Muscle layer of duodenum (tissue), 2 donors: ENCODE results near the gene SPAG8.

Experiments
- H3K27ac ChIP-seq: one replicate; pipeline ENCODE4 v1.7.0; 2013; ENCODE audit warnings: mild to moderate bottlenecking, low read length
- H3K27me3 ChIP-seq: one replicate; pipeline ENCODE4 v1.7.0; 2013; ENCODE audit warnings: low read depth, mild to moderate bottlenecking, control low read depth, low read length
- H3K36me3 ChIP-seq, 2 donors: one replicate each; pipeline ENCODE4 v1.7.0; 2013; ENCODE audit warnings: low read length in 2 of 2, control low read depth in 1 of 2, mild to moderate bottlenecking in 1 of 2; ENCODE audit not compliant: insufficient read depth in 2 of 2, control insufficient read depth in 1 of 2
- H3K4me1 ChIP-seq, 2 donors: one replicate each; pipeline ENCODE4 v1.7.0; 2013; ENCODE audit warnings: low read length in 2 of 2, mild to moderate bottlenecking in 2 of 2, control low read depth in 1 of 2, moderate library complexity in 1 of 2; ENCODE audit not compliant: insufficient read depth in 2 of 2, control insufficient read depth in 1 of 2
- H3K4me3 ChIP-seq, 2 donors: one replicate each; pipeline ENCODE4 v1.7.0; 2013; ENCODE audit warnings: low read length in 2 of 2, low read depth in 1 of 2, mild to moderate bottlenecking in 1 of 2
- H3K9me3 ChIP-seq, 2 donors: one replicate each; pipeline ENCODE4 v1.7.0; 2013; ENCODE audit warnings: low read length in 2 of 2, control low read depth in 1 of 2, mild to moderate bottlenecking in 1 of 2; ENCODE audit not compliant: control insufficient read depth in 1 of 2
- donor health status: healthy.

Gene SPAG8, protein sequence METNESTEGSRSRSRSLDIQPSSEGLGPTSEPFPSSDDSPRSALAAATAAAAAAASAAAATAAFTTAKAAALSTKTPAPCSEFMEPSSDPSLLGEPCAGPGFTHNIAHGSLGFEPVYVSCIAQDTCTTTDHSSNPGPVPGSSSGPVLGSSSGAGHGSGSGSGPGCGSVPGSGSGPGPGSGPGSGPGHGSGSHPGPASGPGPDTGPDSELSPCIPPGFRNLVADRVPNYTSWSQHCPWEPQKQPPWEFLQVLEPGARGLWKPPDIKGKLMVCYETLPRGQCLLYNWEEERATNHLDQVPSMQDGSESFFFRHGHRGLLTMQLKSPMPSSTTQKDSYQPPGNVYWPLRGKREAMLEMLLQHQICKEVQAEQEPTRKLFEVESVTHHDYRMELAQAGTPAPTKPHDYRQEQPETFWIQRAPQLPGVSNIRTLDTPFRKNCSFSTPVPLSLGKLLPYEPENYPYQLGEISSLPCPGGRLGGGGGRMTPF

DNA sequence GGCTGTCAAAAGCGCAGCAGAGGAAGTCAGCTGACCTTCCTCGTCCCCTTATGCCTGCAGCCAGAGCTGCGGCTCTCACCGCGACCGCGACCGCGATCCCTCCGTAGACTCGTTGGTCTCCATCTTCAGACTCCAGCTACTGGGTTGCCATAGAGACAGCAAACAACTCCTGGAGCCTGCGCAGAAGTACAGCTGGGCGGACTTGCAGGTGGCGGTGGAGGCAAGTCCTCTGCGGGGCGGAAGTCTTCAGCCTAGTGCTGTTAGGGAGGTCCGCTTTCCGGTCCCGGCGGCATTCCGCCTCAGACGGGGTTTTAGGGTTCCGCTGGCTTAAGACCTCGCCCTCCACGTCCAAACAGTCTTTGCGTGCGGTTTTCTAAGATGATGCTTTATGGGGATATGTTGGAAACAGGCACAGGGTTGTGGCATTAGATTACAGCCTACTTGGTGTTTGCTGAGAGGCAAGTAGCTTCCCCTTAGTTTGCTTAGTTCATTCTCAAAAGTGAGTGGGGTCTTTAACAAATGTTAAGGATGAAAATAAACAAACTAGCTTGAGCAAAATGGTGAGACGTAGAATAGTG lies at the start of gene SPAG8:
Gene SPAG8, minus strand, starts transcription at position 238 of the 578 bp plus-strand sequence. Its CDS starts 115 bp downstream, at position 123.
- Histone ChIP-seq H3K27ac (peak within 1 kb of the TSS; percentile 86), H3K27me3 (no peaks in the 10 kb centered on the region), H3K4me3 (peak within 1 kb of the TSS; percentile 84 to 91), H3K36me3 (peaks cover 4 to 25% of the 10 kb centered on the region in 2 donors), H3K9me3 (no peaks in the 10 kb centered on the region), H3K4me1 (peaks cover 19 to 38% of the 10 kb centered on the region in 2 donors)

DNA sequence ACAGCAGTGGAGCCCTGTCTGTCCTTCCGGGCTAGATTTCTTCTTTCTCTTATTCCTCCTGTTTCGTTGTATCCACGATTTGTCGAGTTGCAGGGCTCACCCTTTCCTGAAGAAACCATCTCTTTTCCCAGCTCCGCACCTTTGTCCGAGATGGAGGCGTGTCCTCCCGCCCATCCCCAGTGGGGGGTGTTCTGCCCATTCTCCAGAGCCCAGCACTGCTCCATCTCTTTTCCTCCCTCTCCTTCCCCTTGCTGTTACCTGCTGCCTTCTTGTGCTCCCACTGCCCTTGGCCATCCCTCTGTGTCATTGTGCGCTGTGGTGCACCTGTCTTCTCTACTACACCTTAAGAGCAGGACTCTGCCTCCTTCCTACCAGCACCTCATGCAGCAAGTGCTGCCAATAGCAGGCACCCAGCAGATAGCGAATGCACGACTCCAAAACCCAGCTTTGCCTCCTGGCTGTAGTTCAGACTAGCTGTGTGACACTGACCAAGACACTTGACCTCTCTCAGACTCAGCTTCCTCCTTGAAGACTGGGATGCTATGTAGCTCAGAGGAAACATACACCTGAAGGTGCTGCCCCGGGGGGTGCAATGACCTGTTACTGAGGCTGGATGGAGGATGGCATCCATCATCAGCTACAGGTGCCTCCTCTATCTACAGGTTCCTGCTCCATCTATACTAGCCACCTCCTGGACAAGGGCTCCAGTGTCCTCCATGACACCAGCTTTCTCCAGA lies 49.3 kb upstream of the SPAG8 start:
- H3K4me1 ChIP-seq = no peaks in the 10 kb centered on the region
- H3K9me3 ChIP-seq = no peaks in the 10 kb centered on the region
- no peaks in the 10 kb centered on the region for H3K27me3 ChIP-seq
- H3K36me3 ChIP-seq = no peaks in the 10 kb centered on the region
- H3K27ac ChIP-seq = no peak overlapping the region
- H3K4me3 ChIP-seq = no peak overlapping the region

DNA sequence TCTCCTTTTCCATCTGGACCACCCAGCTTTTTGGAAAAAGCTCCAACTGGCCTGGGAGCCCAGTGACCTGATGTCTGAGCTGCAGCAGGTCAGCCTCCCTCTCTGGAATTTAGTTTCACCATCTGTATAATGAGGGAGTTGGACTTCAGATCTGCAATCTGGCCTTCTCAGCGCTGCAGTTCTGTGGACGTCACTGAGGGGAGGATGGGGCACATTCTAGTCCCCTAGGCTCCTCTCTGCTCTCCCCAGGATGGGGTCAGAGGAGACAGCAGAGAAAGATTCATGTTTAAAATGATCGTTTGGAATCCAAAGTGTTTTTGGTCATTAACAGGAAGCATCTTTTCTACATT lies 47.9 kb upstream of the SPAG8 start:
- H3K4me3 ChIP-seq = no peak overlapping the region
- H3K4me1 ChIP-seq = no peaks in the 10 kb centered on the region
- H3K36me3 ChIP-seq = no peaks in the 10 kb centered on the region
- H3K27ac ChIP-seq = no peak overlapping the region
- no peaks in the 10 kb centered on the region for H3K27me3 ChIP-seq
- no peaks in the 10 kb centered on the region for H3K9me3 ChIP-seq

DNA sequence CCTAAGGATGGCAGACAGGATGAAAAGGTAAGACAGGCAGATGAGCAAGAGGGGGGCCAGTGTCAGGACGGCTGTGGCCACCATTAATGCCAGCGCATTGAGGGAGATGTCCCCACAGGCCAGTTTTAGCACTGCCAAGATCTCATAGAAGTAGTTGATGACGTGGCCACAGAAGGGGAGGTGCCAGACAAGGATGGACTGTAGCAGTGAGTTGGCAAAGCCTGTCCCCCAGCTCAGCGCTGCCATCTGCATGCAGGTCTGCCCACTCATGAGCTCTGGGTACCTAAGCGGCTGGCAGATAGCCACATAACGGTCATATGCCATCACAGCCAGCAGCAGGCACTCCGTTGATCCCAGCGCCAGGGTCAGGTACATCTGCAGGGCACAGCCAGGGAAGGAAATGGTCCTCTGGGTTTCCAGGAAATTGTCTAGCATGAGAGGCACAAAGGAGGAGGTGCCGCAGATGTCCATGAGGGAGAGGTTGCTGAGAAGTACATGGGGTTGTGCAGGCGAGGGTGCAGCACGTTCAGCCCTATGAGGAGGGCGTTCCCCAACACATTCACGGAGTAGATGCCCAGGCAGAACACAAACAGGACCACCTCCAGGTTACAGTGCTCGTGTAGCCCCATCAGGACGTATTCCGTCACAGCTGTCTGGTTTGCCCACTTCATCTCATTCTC lies 47.4 kb upstream of the SPAG8 start:
- Histone ChIP-seq H3K4me1 (no peaks in the 10 kb centered on the region), H3K4me3 (no peak overlapping the region), H3K9me3 (no peaks in the 10 kb centered on the region), H3K36me3 (no peaks in the 10 kb centered on the region), H3K27ac (no peak overlapping the region), H3K27me3 (no peaks in the 10 kb centered on the region)

DNA sequence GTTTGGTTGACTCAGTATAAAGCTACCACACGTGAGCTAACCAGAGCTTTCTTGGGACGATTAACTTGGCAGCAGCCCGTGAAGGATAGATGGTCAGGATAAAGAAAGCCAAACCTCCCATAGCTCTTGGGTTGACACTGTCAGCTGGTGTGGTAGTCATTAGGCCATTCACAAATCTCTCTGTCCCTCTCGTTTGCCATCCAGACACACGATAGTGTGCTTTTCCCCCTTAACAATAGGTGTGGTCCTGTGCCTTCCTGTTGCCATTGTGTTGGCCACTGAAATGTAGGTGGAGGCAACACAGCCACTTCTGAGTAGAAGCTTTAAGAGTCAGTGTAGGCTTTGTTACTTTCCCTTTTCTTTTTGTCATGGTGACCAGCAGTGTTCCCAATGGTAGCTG lies 46.4 kb upstream of the SPAG8 start:
- no peaks in the 10 kb centered on the region for H3K9me3 ChIP-seq
- H3K4me3 ChIP-seq = no peak overlapping the region
- H3K36me3 ChIP-seq = peaks cover 0 to 6% of the 10 kb centered on the region in 2 donors
- H3K4me1 ChIP-seq = no peaks in the 10 kb centered on the region
- H3K27ac ChIP-seq = no peak overlapping the region
- H3K27me3 ChIP-seq = no peaks in the 10 kb centered on the region

DNA sequence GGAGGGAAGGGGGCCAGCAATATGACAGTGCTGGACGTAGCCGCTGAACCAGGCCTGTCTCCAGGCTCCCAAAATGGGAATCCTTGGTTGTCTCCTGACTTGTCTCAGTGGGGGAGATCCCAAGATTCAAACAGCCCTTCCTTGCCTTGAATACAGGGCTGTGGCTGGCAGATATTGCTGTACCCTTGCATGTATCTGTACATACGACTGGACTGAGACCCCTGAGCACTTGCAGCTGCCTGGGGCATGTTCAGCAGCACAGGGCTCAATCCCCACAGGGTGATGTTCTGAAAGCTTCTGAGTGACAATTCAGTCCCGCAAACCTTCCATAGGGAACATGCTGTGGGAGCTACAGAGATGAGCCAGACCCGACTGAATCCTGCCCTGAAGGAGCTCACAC lies 44.8 kb upstream of the SPAG8 start:
- Histone ChIP-seq H3K9me3 (no peaks in the 10 kb centered on the region), H3K4me3 (no peak overlapping the region), H3K27ac (no peak overlapping the region), H3K4me1 (no peaks in the 10 kb centered on the region), H3K27me3 (no peaks in the 10 kb centered on the region), H3K36me3 (peaks cover 0 to 13% of the 10 kb centered on the region in 2 donors)

DNA sequence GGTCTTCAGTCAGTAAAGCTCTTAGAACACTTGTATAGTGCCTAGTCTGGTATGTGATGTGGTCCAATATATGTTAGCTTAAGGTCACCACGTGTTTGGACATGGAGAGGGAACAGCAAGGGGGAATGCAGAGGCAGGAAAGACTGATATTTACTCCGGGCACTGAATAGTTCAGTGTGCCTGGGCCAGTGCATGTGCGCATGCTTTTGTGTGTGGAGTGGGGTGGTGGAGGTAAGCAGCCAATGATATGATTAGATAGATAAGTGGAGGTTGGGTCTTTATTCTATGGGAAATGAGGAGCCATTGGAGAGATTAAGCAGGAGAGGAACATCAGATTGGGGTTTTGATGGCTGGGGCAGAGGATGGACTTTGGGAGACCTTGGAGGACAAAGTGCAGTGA lies 44.1 kb upstream of the SPAG8 start:
- Histone ChIP-seq H3K4me3 (no peak overlapping the region), H3K27ac (no peak overlapping the region), H3K36me3 (peaks cover 0 to 13% of the 10 kb centered on the region in 2 donors), H3K9me3 (no peaks in the 10 kb centered on the region), H3K4me1 (no peaks in the 10 kb centered on the region), H3K27me3 (no peaks in the 10 kb centered on the region)

DNA sequence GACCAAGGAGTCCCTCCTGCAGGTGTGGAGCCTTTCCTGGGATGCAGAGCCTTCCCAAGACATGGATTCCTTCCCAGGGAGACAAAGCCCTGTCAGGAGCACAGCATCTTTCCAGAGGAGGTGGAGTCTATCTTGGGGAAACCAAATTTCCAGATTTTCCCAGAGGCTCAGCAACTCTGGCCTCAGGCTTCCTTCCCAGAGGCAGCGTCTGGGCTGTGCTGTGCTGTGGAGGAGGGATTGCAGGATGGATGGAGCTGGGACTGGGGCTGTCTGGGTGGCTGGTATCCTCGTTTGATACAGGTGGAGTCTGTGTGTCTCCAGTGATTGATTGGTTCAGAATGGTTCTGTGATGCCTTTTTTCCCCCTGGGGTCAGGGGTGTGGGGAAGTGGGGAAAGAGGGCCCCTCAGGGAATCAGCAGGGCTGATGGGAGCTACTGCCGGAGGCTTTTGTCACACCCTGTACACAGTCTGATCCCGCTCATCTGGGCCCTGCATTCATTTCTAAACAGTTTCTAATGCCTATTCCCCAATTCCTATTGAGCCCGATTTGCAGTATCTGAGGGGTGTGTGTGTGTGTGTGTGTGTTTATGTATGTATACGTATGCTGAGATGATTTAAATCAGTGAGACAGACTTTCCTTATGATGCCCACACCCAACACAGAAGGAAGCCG lies 42.2 kb upstream of the SPAG8 start:
- Histone ChIP-seq H3K27me3 (no peaks in the 10 kb centered on the region), H3K9me3 (no peaks in the 10 kb centered on the region), H3K27ac (no peak overlapping the region), H3K4me3 (no peak overlapping the region), H3K4me1 (no peaks in the 10 kb centered on the region), H3K36me3 (peaks cover 0 to 13% of the 10 kb centered on the region in 2 donors)

DNA sequence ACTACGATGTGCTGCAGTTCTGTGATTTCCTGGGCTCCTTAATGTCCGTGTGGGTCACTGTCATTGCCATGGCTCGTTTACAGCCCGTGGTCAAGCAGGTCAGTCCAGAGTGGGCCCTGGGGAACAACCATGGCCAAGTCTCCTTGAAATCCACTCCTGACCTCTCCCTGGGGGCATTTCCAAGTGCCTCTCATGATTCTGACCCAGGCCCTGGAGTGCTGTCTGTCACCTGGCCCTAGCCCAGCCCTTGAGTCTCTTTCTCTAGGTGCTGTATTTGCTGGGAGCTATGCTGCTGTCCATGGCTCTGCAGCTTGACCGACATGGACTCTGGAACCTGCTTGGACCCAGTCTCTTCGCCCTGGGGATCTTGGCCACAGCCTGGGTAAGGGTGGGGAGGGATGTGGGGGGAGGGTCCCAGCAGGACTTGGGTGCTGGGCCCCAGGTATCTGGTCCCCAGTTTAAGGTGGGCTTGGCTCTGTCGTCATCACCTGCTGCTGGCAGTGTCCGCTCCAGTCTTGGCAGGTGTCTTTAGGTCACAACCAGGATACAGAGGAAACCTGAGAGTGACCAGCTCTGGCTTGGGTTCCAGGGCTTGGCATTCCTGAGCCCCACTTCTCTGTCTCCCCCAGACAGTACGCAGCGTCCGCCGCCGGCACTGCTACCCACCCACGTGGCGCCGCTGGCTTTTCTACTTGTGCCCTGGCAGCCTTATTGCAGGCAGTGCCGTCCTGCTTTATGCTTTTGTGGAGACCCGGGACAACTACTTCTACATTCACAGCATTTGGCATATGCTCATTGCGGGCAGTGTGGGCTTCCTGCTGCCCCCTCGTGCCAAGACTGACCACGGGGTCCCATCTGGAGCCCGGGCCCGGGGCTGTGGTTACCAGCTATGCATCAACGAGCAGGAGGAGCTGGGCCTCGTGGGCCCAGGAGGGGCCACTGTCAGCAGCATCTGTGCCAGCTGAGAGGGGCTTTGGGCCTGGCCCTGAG lies 41.1 kb upstream of the SPAG8 start:
- Histone ChIP-seq H3K4me3 (no peak overlapping the region), H3K27me3 (no peaks in the 10 kb centered on the region), H3K4me1 (no peaks in the 10 kb centered on the region), H3K27ac (no peak overlapping the region), H3K9me3 (no peaks in the 10 kb centered on the region), H3K36me3 (peaks cover 0 to 13% of the 10 kb centered on the region in 2 donors)

DNA sequence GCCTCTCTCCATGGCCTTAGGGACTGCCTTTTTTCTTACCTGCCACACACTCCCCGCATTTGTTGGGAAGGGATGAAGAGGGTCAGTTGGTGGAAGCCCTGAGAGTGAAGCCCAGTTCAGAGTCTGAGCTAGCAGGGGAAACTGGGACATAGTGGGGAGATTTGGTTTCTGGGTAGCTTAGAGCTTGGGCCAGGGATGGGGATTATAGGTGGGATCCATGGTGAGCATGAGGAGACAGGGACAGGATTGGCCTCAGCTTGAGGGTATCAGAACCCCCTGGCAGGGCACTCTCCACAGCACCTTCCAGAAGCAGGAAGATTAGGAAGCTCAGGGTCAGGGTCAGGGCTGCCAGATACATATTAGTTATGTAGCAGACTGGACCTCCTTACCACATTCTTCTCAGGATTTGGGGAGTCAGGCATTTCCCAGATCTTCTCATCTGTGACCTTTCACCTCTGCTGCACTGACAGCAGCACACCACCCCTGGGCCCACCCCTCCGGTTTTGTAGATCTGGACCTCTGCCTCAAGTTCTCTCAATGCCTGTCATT lies 40.3 kb upstream of the SPAG8 start:
- H3K4me3 ChIP-seq = no peak overlapping the region

More for the DNA sequence above, 40.3 kb upstream of the SPAG8 start:
- Histone ChIP-seq H3K36me3 (peaks cover 0 to 13% of the 10 kb centered on the region in 2 donors), H3K27me3 (no peaks in the 10 kb centered on the region), H3K4me1 (peaks cover 0 to 8% of the 10 kb centered on the region in 2 donors), H3K9me3 (no peaks in the 10 kb centered on the region), H3K27ac (no peak overlapping the region)
